ENCODE measurements around the gene OCEL1. TPM values are rescaled to one million over a fixed set of nuclear protein-coding genes. Genes with fewer than 3 reads are reported as not detected.
A peak's percentile ranks its signal among the peaks of the same experiment; 100 is the strongest.
"Not testable (repeated sequence)": the region's sequence is repeated elsewhere in the genome, so short reads cannot be mapped to it uniquely, and the experiment has no call there.

OCEL1 gene
- total RNA-seq, 1 donor from 2014 or later: 24.1 TPM

GRCh38 chr19:17266975-17267788 is 41.2 kb downstream of the OCEL1 start, which contains the start of gene BABAM1:
Gene BABAM1 (plus strand): TSS chr19:17267443. CDS start chr19:17268807, 1,364 bp downstream.
- intact Hi-C loops (cut with DNase I): no loop called here
- peak within 1 kb of the TSS; percentile 75 to 83 for H3K4me3 ChIP-seq
- peaks cover 0 to 30% of the 10 kb centered on the region in 2 donors for H3K36me3 ChIP-seq
- peaks cover 16% of the 10 kb centered on the region for H3K4me1 ChIP-seq
- peak; percentile 98 for DNase-seq (ENCODE audit: extremely low spot score in 2 of 2)
- TF ChIP-seq CTCF (IDR thresholded peaks at IDR 0.05) (no peak), POLR2AphosphoS5 (IDR thresholded peaks at IDR 0.05; ENCODE audit: insufficient read depth in 1 of 2, low read depth in 1 of 2) (peak; percentile 78 to 99)
- H3K27me3 ChIP-seq: no peaks in the 10 kb centered on the region
- no peaks in the 10 kb centered on the region for H3K9me3 ChIP-seq
- H3K27ac ChIP-seq: peak within 1 kb of the TSS; percentile 69

- DNase-seq (ENCODE audit: extremely low spot score in 2 of 2): no peak
- Histone ChIP-seq H3K9me3 (no peaks in the 10 kb centered on the region), H3K4me3 (no peak overlapping the region), H3K36me3 (peaks cover 0 to 41% of the 10 kb centered on the region in 2 donors), H3K27ac (no peak overlapping the region), H3K4me1 (peaks cover 16% of the 10 kb centered on the region), H3K27me3 (no peaks in the 10 kb centered on the region)
- intact Hi-C loops (cut with DNase I): no loop called here
- TF ChIP-seq POLR2AphosphoS5 (IDR thresholded peaks at IDR 0.05; ENCODE audit: insufficient read depth in 1 of 2, low read depth in 1 of 2) (no peak), CTCF (IDR thresholded peaks at IDR 0.05) (no peak), POLR2A (IDR thresholded peaks at IDR 0.05) (no peak)
Observed at GRCh38 chr19:17268754-17269153, 42.7 kb downstream of the OCEL1 start.

GRCh38 chr19:17274892-17275291 is 48.9 kb downstream of the OCEL1 start:
- H3K27me3 ChIP-seq; H3K27ac ChIP-seq; H3K4me3 ChIP-seq; H3K4me1 ChIP-seq; DNase-seq (ENCODE audit: extremely low spot score in 2 of 2); H3K9me3 ChIP-seq: not testable (repeated sequence)
- peaks cover 0 to 64% of the 10 kb centered on the region in 2 donors for H3K36me3 ChIP-seq
- intact Hi-C loops (cut with DNase I): loop anchor here (5.0 kb wide), 1 partner anchor 68 kb away; no protein-coding TSS in a partner anchor

GRCh38 chr19:17275441-17276175 is 49.6 kb downstream of the OCEL1 start:
- peaks cover 0 to 59% of the 10 kb centered on the region in 2 donors for H3K36me3 ChIP-seq
- H3K27me3 ChIP-seq: no peaks in the 10 kb centered on the region
- H3K9me3 ChIP-seq: no peaks in the 10 kb centered on the region
- no peak overlapping the region for H3K4me3 ChIP-seq
- TF ChIP-seq POLR2AphosphoS5 (IDR thresholded peaks at IDR 0.05; ENCODE audit: insufficient read depth in 1 of 2, low read depth in 1 of 2) (no peak), POLR2A (IDR thresholded peaks at IDR 0.05) (no peak), CTCF (IDR thresholded peaks at IDR 0.05) (no peak)
- intact Hi-C loops (cut with DNase I): loop anchor here (5.0 kb wide), 1 partner anchor 68 kb away; no protein-coding TSS in a partner anchor
- no peak for DNase-seq (ENCODE audit: extremely low spot score in 2 of 2)
- H3K4me1 ChIP-seq: no peaks in the 10 kb centered on the region
- no peak overlapping the region for H3K27ac ChIP-seq

Other genes with a start within 250 kb of the OCEL1 start
- 16.0 TPM for gene CPAMD8, start 199.4 kb upstream of the OCEL1 start, total RNA-seq
- gene HAUS8, start 150.8 kb upstream of the OCEL1 start, total RNA-seq: 4.7 TPM
- 100 TPM for gene MYO9B, start 150.4 kb upstream of the OCEL1 start, total RNA-seq
- gene USE1, start 10.9 kb upstream of the OCEL1 start, total RNA-seq: 30.9 TPM
- 41.3 TPM for gene NR2F6, start 19.7 kb downstream of the OCEL1 start, total RNA-seq
- 20.4 TPM for gene USHBP1, start 38.5 kb downstream of the OCEL1 start, total RNA-seq
- gene BABAM1, start 41.2 kb downstream of the OCEL1 start, total RNA-seq: 59.7 TPM
- 2.9 TPM for gene ANKLE1, start 55.7 kb downstream of the OCEL1 start, total RNA-seq
- 10.8 TPM for gene ABHD8, start 77.2 kb downstream of the OCEL1 start, total RNA-seq
- gene MRPL34, start 79.6 kb downstream of the OCEL1 start, total RNA-seq: 176 TPM
- 12.0 TPM for gene DDA1, start 83.3 kb downstream of the OCEL1 start, total RNA-seq
- gene ANO8, start 108.6 kb downstream of the OCEL1 start, total RNA-seq: 10.3 TPM
- gene GTPBP3, start 111.3 kb downstream of the OCEL1 start, total RNA-seq: 25.5 TPM
- 74.9 TPM for gene PLVAP, start 151.1 kb downstream of the OCEL1 start, total RNA-seq
- gene CCDC194, start 168.0 kb downstream of the OCEL1 start, total RNA-seq: not detected
- 88.4 TPM for gene BST2, start 179.4 kb downstream of the OCEL1 start, total RNA-seq
- gene MVB12A, start 193.8 kb downstream of the OCEL1 start, total RNA-seq: 53.3 TPM
- gene TMEM221, start 222.4 kb downstream of the OCEL1 start, total RNA-seq: 0.49 TPM
- gene NXNL1, start 234.7 kb downstream of the OCEL1 start, total RNA-seq: not detected
- 22.1 TPM for gene SLC27A1, start 244.3 kb downstream of the OCEL1 start, total RNA-seq

All from vagina (tissue), 2 donors.